DOHH2 (cell line): ENCODE measurements around the gene JUP.
"Not testable (repeated sequence)": the region's sequence is repeated elsewhere in the genome, so short reads cannot be mapped to it uniquely, and the experiment has no call there.

Experiments
- H3F3A ChIP-seq: fragments of 200-600 bp; sonication (generic), shearing (Covaris generic); 2 replicates; pipeline ENCODE4 v1.6.0; 2016; ENCODE audit warnings: antibody characterized with exemption, mild to moderate bottlenecking; ENCODE audit not compliant: control insufficient read depth, insufficient read depth
- H3K27ac ChIP-seq: fragments of 200-600 bp; sonication (generic); 2 replicates; pipeline ENCODE4 v1.5.1; 2014; ENCODE audit warnings: low read depth, mild to moderate bottlenecking, low read length, moderate library complexity
- H3K27me3 ChIP-seq: fragments of 200-600 bp; sonication (generic); 2 replicates; pipeline ENCODE4 v1.6.1; 2014; ENCODE audit warnings: mild to moderate bottlenecking, low read length, mixed read lengths; ENCODE audit not compliant: control insufficient read depth
- H3K36me3 ChIP-seq: fragments of 200-600 bp; sonication (generic); 2 replicates; pipeline ENCODE4 v1.6.1; 2014; ENCODE audit warnings: mild to moderate bottlenecking, low read length, moderate library complexity, mixed read lengths; ENCODE audit not compliant: control insufficient read depth
- H3K4me1 ChIP-seq: fragments of 200-600 bp; sonication (generic); 2 replicates; pipeline ENCODE4 v1.6.1; 2014; ENCODE audit warnings: mild to moderate bottlenecking, low read length, mixed read lengths; ENCODE audit not compliant: control insufficient read depth
- H3K4me2 ChIP-seq: fragments of 200-600 bp; sonication (generic); 2 replicates; pipeline ENCODE4 v1.6.0; 2014; ENCODE audit warnings: mild to moderate bottlenecking, low read length, moderate library complexity
- H3K4me3 ChIP-seq: fragments of 200-600 bp; sonication (generic); 2 replicates; pipeline ENCODE4 v1.5.1; 2014; ENCODE audit warnings: mild to moderate bottlenecking, low read length, mixed read lengths
- H3K79me2 ChIP-seq: fragments of 200-600 bp; sonication (generic); 2 replicates; pipeline ENCODE4 v1.6.1; 2014; ENCODE audit warnings: mild to moderate bottlenecking, low read length, mixed read lengths; ENCODE audit not compliant: control insufficient read depth
- H3K9me2 ChIP-seq: fragments of 200-600 bp; sonication (generic); replicated peaks from 2 replicates; pipeline ENCODE4 v1.6.1; 2014; ENCODE audit warnings: mild to moderate bottlenecking, low read length, mixed read lengths; ENCODE audit not compliant: control insufficient read depth
- H3K9me3 ChIP-seq: fragments of 200-600 bp; sonication (generic); 2 replicates; pipeline ENCODE4 v1.6.1; 2014; ENCODE audit warnings: antibody characterized with exemption, low read length, mixed read lengths; ENCODE audit not compliant: control insufficient read depth, insufficient read depth
- H4K20me1 ChIP-seq: fragments of 200-600 bp; sonication (generic); 2 replicates; pipeline ENCODE4 v1.6.0; 2014; ENCODE audit warnings: low read depth, mild to moderate bottlenecking, antibody characterized with exemption, low read length, moderate library complexity; ENCODE audit not compliant: control insufficient read depth, insufficient read depth
- CTCF ChIP-seq: fragments of 200-600 bp; sonication (generic); IDR thresholded peaks from one replicate; pipeline ENCODE4 v1.5.1; 2014; ENCODE audit warnings: antibody characterized with exemption, mild to moderate bottlenecking, low read depth, low read length; ENCODE audit not compliant: poor library complexity, severe bottlenecking
- EZH2phosphoT487 ChIP-seq: fragments of 200-600 bp; sonication (generic); IDR thresholded peaks from 2 replicates; pipeline ENCODE4 v1.6.1; 2017; ENCODE audit warnings: borderline replicate concordance, mild to moderate bottlenecking, antibody characterized with exemption, low read length, moderate library complexity, mixed read lengths

JUP gene

GRCh38 chr17:41779954-41780353, 6.6 kb downstream of the JUP start:
- peaks cover 6% of the 10 kb centered on the region for H3K4me1 ChIP-seq
- H3K9me3 ChIP-seq = no peaks in the 10 kb centered on the region
- H3K36me3 ChIP-seq = no peaks in the 10 kb centered on the region
- H3K9me2 ChIP-seq = no peaks in the 10 kb centered on the region
- no peaks in the 10 kb centered on the region for H3F3A ChIP-seq
- H3K27me3 ChIP-seq = peaks cover 30% of the 10 kb centered on the region
- H3K27ac ChIP-seq = no peak overlapping the region
- H3K4me3 ChIP-seq = no peak overlapping the region
- no peak for TF ChIP-seq EZH2phosphoT487
- H3K79me2 ChIP-seq = no peaks in the 10 kb centered on the region
- H4K20me1 ChIP-seq = no peaks in the 10 kb centered on the region
- H3K4me2 ChIP-seq = no peak overlapping the region

GRCh38 chr17:41777574-41778188, 8.8 kb downstream of the JUP start:
- Histone ChIP-seq H3K27ac (no peak overlapping the region), H3K9me3 (no peaks in the 10 kb centered on the region), H3F3A (no peaks in the 10 kb centered on the region), H3K27me3 (peaks cover 18% of the 10 kb centered on the region), H3K4me3 (no peak overlapping the region), H3K79me2 (no peaks in the 10 kb centered on the region), H3K36me3 (no peaks in the 10 kb centered on the region), H3K9me2 (no peaks in the 10 kb centered on the region), H4K20me1 (no peaks in the 10 kb centered on the region), H3K4me2 (no peak overlapping the region), H3K4me1 (no peaks in the 10 kb centered on the region)
- no peak for TF ChIP-seq CTCF
- no peak for TF ChIP-seq EZH2phosphoT487

GRCh38 chr17:41777157-41777573, 9.3 kb downstream of the JUP start:
- Histone ChIP-seq H3K4me1 (peaks cover 3% of the 10 kb centered on the region), H3K27me3 (peaks cover 13% of the 10 kb centered on the region), H3K4me3 (no peak overlapping the region), H3K27ac (no peak overlapping the region), H4K20me1 (no peaks in the 10 kb centered on the region), H3K4me2 (no peak overlapping the region), H3K9me2 (no peaks in the 10 kb centered on the region), H3K79me2 (no peaks in the 10 kb centered on the region), H3K9me3 (no peaks in the 10 kb centered on the region), H3K36me3 (no peaks in the 10 kb centered on the region), H3F3A (no peaks in the 10 kb centered on the region)
- TF ChIP-seq CTCF = no peak
- TF ChIP-seq EZH2phosphoT487 = no peak

GRCh38 chr17:41776262-41776900, 10.1 kb downstream of the JUP start:
- H3K27ac ChIP-seq, H3K9me2 ChIP-seq, H3K36me3 ChIP-seq, H3K4me3 ChIP-seq, H3F3A ChIP-seq, H3K79me2 ChIP-seq, H4K20me1 ChIP-seq, H3K9me3 ChIP-seq, H3K27me3 ChIP-seq, H3K4me2 ChIP-seq: not testable (repeated sequence)
- peaks cover 11% of the 10 kb centered on the region for H3K4me1 ChIP-seq
